ENCODE measurements around the gene TCOF1. TPM values are rescaled to one million over a fixed set of nuclear protein-coding genes. Genes with fewer than 3 reads are reported as not detected.
A peak's percentile ranks its signal among the peaks of the same experiment; 100 is the strongest.

TCOF1 gene
- total RNA-seq, 1 donor from 2014 or later = 47.5 TPM

- peaks cover 30% of the 10 kb centered on the region for H3K4me1 Mint-ChIP-seq (ENCODE audit: low read depth, unreplicated experiment)
Observed at GRCh38 chr5:150309886-150310239, 47.6 kb upstream of the TCOF1 start.

GRCh38 chr5:150310246-150310645 lies 47.3 kb upstream of the TCOF1 start:
- Histone ChIP-seq H3K27me3 (ENCODE audit: insufficient read depth, low read length) (no peaks in the 10 kb centered on the region), H3K4me2 (ENCODE audit: low read length) (no peak overlapping the region), H2AFZ (ENCODE audit: low read depth, low read length) (no peak overlapping the region), H3K27ac (ENCODE audit: low read depth, low read length) (no peak overlapping the region), H3K4me3 (ENCODE audit: insufficient read depth, low read depth, low read length) (no peak overlapping the region), H3K79me2 (ENCODE audit: insufficient read depth, low read length) (no peaks in the 10 kb centered on the region), H3K9me3 (ENCODE audit: insufficient read depth, low read depth, low read length) (no peaks in the 10 kb centered on the region), H3K9ac (ENCODE audit: low read length) (no peak overlapping the region), H3K36me3 (ENCODE audit: insufficient read depth, low read length) (no peaks in the 10 kb centered on the region), H3K4me1 (ENCODE audit: insufficient read depth, low read length) (no peaks in the 10 kb centered on the region), H4K20me1 (ENCODE audit: insufficient read depth, low read length) (no peaks in the 10 kb centered on the region)
- no peak for FAIRE-seq
- Mint-ChIP-seq H3K27me3 (ENCODE audit: low read depth, unreplicated experiment) (peaks cover 7% of the 10 kb centered on the region), H3K4me3 (ENCODE audit: unreplicated experiment) (no peak overlapping the region), H3K9me3 (ENCODE audit: unreplicated experiment) (peaks cover 2% of the 10 kb centered on the region), H3K27ac (ENCODE audit: unreplicated experiment) (no peak overlapping the region), H3K36me3 (ENCODE audit: low read depth, unreplicated experiment) (no peaks in the 10 kb centered on the region), H3K4me1 (ENCODE audit: low read depth, unreplicated experiment) (peaks cover 30% of the 10 kb centered on the region)
- DNase-seq (ENCODE audit: low read depth) = no peak
- no peak for TF ChIP-seq EZH2 (IDR thresholded peaks at IDR 0.05; ENCODE audit: insufficient read depth, low read length)
- TF ChIP-seq, protein P1, sequence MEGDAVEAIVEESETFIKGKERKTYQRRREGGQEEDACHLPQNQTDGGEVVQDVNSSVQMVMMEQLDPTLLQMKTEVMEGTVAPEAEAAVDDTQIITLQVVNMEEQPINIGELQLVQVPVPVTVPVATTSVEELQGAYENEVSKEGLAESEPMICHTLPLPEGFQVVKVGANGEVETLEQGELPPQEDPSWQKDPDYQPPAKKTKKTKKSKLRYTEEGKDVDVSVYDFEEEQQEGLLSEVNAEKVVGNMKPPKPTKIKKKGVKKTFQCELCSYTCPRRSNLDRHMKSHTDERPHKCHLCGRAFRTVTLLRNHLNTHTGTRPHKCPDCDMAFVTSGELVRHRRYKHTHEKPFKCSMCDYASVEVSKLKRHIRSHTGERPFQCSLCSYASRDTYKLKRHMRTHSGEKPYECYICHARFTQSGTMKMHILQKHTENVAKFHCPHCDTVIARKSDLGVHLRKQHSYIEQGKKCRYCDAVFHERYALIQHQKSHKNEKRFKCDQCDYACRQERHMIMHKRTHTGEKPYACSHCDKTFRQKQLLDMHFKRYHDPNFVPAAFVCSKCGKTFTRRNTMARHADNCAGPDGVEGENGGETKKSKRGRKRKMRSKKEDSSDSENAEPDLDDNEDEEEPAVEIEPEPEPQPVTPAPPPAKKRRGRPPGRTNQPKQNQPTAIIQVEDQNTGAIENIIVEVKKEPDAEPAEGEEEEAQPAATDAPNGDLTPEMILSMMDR (IDR thresholded peaks at IDR 0.05; ENCODE audit: insufficient read depth, low read depth, low read length) = no peak

More at GRCh38 chr5:150309886-150310239, 47.6 kb upstream of the TCOF1 start:
- no peak for DNase-seq (ENCODE audit: low read depth)
- H3K4me2 ChIP-seq (ENCODE audit: low read length) = no peak overlapping the region
- H3K36me3 Mint-ChIP-seq (ENCODE audit: low read depth, unreplicated experiment) = no peaks in the 10 kb centered on the region
- H3K9me3 Mint-ChIP-seq (ENCODE audit: unreplicated experiment) = peaks cover 2% of the 10 kb centered on the region
- no peaks in the 10 kb centered on the region for H3K36me3 ChIP-seq (ENCODE audit: insufficient read depth, low read length)
- H3K9ac ChIP-seq (ENCODE audit: low read length) = no peak overlapping the region
- no peak overlapping the region for H3K4me3 ChIP-seq (ENCODE audit: insufficient read depth, low read depth, low read length)
- no peak overlapping the region for H2AFZ ChIP-seq (ENCODE audit: low read depth, low read length)
- TF ChIP-seq, protein P1 (IDR thresholded peaks at IDR 0.05; ENCODE audit: insufficient read depth, low read depth, low read length) = no peak
- no peak for TF ChIP-seq EZH2 (IDR thresholded peaks at IDR 0.05; ENCODE audit: insufficient read depth, low read length)
- FAIRE-seq = no peak
- H3K4me1 ChIP-seq (ENCODE audit: insufficient read depth, low read length) = no peaks in the 10 kb centered on the region
- H3K27me3 Mint-ChIP-seq (ENCODE audit: low read depth, unreplicated experiment) = peaks cover 7% of the 10 kb centered on the region
- no peaks in the 10 kb centered on the region for H4K20me1 ChIP-seq (ENCODE audit: insufficient read depth, low read length)
- H3K4me3 Mint-ChIP-seq (ENCODE audit: unreplicated experiment) = no peak overlapping the region
- no peaks in the 10 kb centered on the region for H3K79me2 ChIP-seq (ENCODE audit: insufficient read depth, low read length)
- H3K27me3 ChIP-seq (ENCODE audit: insufficient read depth, low read length) = no peaks in the 10 kb centered on the region
- H3K27ac Mint-ChIP-seq (ENCODE audit: unreplicated experiment) = no peak overlapping the region
- no peak overlapping the region for H3K27ac ChIP-seq (ENCODE audit: low read depth, low read length)
- H3K9me3 ChIP-seq (ENCODE audit: insufficient read depth, low read depth, low read length) = no peaks in the 10 kb centered on the region

DNA sequence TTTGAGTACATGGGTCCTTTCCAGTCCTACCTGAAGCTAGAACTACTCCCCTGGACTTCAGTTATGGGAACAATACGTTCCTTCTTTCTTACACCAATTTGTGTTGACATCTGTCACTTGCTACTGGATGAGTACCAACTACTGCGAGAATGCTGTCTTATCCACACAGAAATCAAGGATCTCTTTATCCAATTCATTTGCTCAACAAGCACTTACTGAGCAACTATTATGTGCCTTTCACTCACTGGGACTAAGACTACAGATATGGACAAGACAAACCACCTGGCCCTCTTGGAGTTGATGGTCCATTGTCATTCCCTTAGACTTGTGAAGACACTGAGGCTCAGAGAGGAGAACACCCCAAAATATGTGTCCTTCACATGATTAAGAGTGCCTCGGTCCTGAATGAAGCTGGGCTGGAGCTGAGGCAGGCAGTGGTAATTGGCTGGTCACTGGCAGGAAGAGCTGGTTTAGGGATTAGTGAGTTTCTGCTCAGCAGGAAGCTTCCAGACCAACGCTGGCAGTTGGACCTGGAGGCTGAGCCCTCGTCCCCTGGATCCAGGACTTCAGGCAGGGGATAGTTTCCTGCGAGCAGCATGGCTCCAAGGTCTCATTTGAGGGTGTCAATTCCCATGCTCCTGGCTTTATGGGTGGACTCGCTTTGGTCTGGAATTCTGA lies 46.3 kb upstream of the TCOF1 start:
- no peaks in the 10 kb centered on the region for H3K36me3 ChIP-seq (ENCODE audit: insufficient read depth, low read length)
- Mint-ChIP-seq H3K9me3 (ENCODE audit: unreplicated experiment) (peaks cover 2% of the 10 kb centered on the region), H3K4me1 (ENCODE audit: low read depth, unreplicated experiment) (peaks cover 21% of the 10 kb centered on the region), H3K27ac (ENCODE audit: unreplicated experiment) (no peak overlapping the region), H3K27me3 (ENCODE audit: low read depth, unreplicated experiment) (peaks cover 7% of the 10 kb centered on the region), H3K4me3 (ENCODE audit: unreplicated experiment) (no peak overlapping the region), H3K36me3 (ENCODE audit: low read depth, unreplicated experiment) (no peaks in the 10 kb centered on the region)
- H3K79me2 ChIP-seq (ENCODE audit: insufficient read depth, low read length) = no peaks in the 10 kb centered on the region
- no peak overlapping the region for H3K4me3 ChIP-seq (ENCODE audit: insufficient read depth, low read depth, low read length)
- H2AFZ ChIP-seq (ENCODE audit: low read depth, low read length) = peak overlapping the region; percentile 22
- no peak overlapping the region for H3K4me2 ChIP-seq (ENCODE audit: low read length)
- H3K27ac ChIP-seq (ENCODE audit: low read depth, low read length) = no peak overlapping the region
- H3K27me3 ChIP-seq (ENCODE audit: insufficient read depth, low read length) = no peaks in the 10 kb centered on the region
- no peak for TF ChIP-seq EZH2 (IDR thresholded peaks at IDR 0.05; ENCODE audit: insufficient read depth, low read length)
- TF ChIP-seq, protein P1 (IDR thresholded peaks at IDR 0.05; ENCODE audit: insufficient read depth, low read depth, low read length) = no peak
- H3K4me1 ChIP-seq (ENCODE audit: insufficient read depth, low read length) = no peaks in the 10 kb centered on the region
- H3K9ac ChIP-seq (ENCODE audit: low read length) = no peak overlapping the region
- no peaks in the 10 kb centered on the region for H3K9me3 ChIP-seq (ENCODE audit: insufficient read depth, low read depth, low read length)
- FAIRE-seq (no peak), DNase-seq (ENCODE audit: low read depth) (no peak)
- no peaks in the 10 kb centered on the region for H4K20me1 ChIP-seq (ENCODE audit: insufficient read depth, low read length)
